GM18507 (cell line): ENCODE data around the gene RFT1.
"Not testable (repeated sequence)": the region's sequence is repeated elsewhere in the genome, so short reads cannot be mapped to it uniquely, and the experiment has no call there.

Experiments
- DNase-seq: peaks from one replicate; pipeline ENCODE4 v3.0.0; 2011; ENCODE audit warnings: low read depth; ENCODE audit not compliant: insufficient read length; ENCODE audit errors: extremely low spot score
- FAIRE-seq: peaks from 2 replicates; lab custom pipeline; 2011; peaks lifted over from hg19 to GRCh38; lab: Jason Lieb, UNC

The RFT1 gene

GRCh38 chr3:53151465-53151864 lies 21.2 kb upstream of the RFT1 start:
- no peak for FAIRE-seq
- DNase-seq = no peak

- DNase-seq, FAIRE-seq: not testable (repeated sequence)
These were observed 20.8 kb upstream of the RFT1 start for GRCh38 chr3:53151086-53151438.

- DNase-seq = no peak
- FAIRE-seq = no peak
These were observed 20.2 kb upstream of the RFT1 start for GRCh38 chr3:53150247-53151085.

GRCh38 chr3:53149699-53150098 lies 19.5 kb upstream of the RFT1 start:
- DNase-seq (no peak), FAIRE-seq (no peak)

- DNase-seq (no peak), FAIRE-seq (no peak)
These were observed 18.9 kb upstream of the RFT1 start for GRCh38 chr3:53149006-53149690.

GRCh38 chr3:53147903-53148400 lies 17.7 kb upstream of the RFT1 start:
- DNase-seq (no peak), FAIRE-seq (no peak)

GRCh38 chr3:53147151-53147902 lies 17.1 kb upstream of the RFT1 start:
- DNase-seq (no peak), FAIRE-seq (no peak)

- DNase-seq = no peak
- FAIRE-seq = no peak
These were observed 16.2 kb upstream of the RFT1 start for GRCh38 chr3:53146319-53146891.

- FAIRE-seq (no peak), DNase-seq (no peak)
These were observed 15.5 kb upstream of the RFT1 start for GRCh38 chr3:53145713-53146080.

GRCh38 chr3:53144862-53145712 lies 14.9 kb upstream of the RFT1 start:
- no peak for FAIRE-seq
- DNase-seq = no peak

GRCh38 chr3:53144446-53144845 lies 14.2 kb upstream of the RFT1 start:
- DNase-seq = no peak
- FAIRE-seq = no peak

- DNase-seq = no peak
- no peak for FAIRE-seq
These were observed 12.8 kb upstream of the RFT1 start for GRCh38 chr3:53142986-53143385.

- DNase-seq (no peak), FAIRE-seq (no peak)
These were observed 10.9 kb upstream of the RFT1 start for GRCh38 chr3:53140847-53141845.

GRCh38 chr3:53139906-53140846 lies 9.9 kb upstream of the RFT1 start:
- DNase-seq (no peak), FAIRE-seq (no peak)

GRCh38 chr3:53137835-53138446 lies 7.7 kb upstream of the RFT1 start:
- FAIRE-seq (no peak), DNase-seq (no peak)

GRCh38 chr3:53137221-53137620 lies 7.0 kb upstream of the RFT1 start:
- FAIRE-seq (no peak), DNase-seq (no peak)
